HepG2 (cell line): ENCODE results near the gene NGDN. TPM values are rescaled to one million over a fixed set of nuclear protein-coding genes. Genes with fewer than 3 reads are reported as not detected.

ENCODE experiments used
- ATAC-seq: fragments of 200-7000 bp; cut with Tn5 transposase; 3 replicates; pipeline ENCODE4 v1.9.1; 2020; ENCODE audit warnings: mild to moderate bottlenecking, moderate library complexity
- BruUV-seq: library from RNA; stranded (reverse); fragments of 400-500 nt; replicated peaks from 2 replicates; lab custom pipeline; 2021; lab: Mats Ljungman, UMichigan
- CTCF ChIA-PET: fragments of 300-600 bp; formaldehyde crosslinking; extraction: SDS; loops from one replicate; lab custom pipeline; 2021; ENCODE audit warnings: low total read pairs, inconsistent platforms, low intra/inter-chr PET ratio; lab: Yijun Ruan, JAX
- POLR2A ChIA-PET: fragments of 350-600 bp; sonication (Branson Sonifier 250); formaldehyde crosslinking; loops from one replicate; lab custom pipeline; 2020; ENCODE audit warnings: antibody characterized with exemption, inconsistent platforms; lab: Yijun Ruan, JAX
- DNase-seq: peaks from one replicate; pipeline ENCODE4 v3.0.0-alpha.2; 2015; ENCODE audit warnings: low spot score
- FAIRE-seq: peaks from 3 replicates; lab custom pipeline; 2011; peaks lifted over from hg19 to GRCh38; lab: Jason Lieb, UNC
- H2AFZ ChIP-seq: one replicate; pipeline ENCODE4 v1.6.1; 2011; ENCODE audit warnings: low read length, inconsistent platforms
- H3K27ac ChIP-seq: fragments of 300-600 bp; 3 replicates; pipeline ENCODE4 v1.8.0; 2011; ENCODE audit warnings: mixed run types, mild to moderate bottlenecking, mixed read lengths, low read length, inconsistent platforms; ENCODE audit not compliant: insufficient read depth; ENCODE audit errors: extremely low read length
- H3K27me3 ChIP-seq, 2 experiments: fragments of 200-600 bp in 1 of 2; 2 replicates in 1 of 2; 3 replicates in 1 of 2; pipeline versions ENCODE4 v1.6.0 to v1.8.0; 2011; ENCODE audit warnings: low read length in 2 of 2, mild to moderate bottlenecking in 2 of 2, moderate library complexity in 2 of 2, inconsistent platforms in 1 of 2; ENCODE audit not compliant: insufficient read depth in 2 of 2, control insufficient read depth in 1 of 2
- H3K36me3 ChIP-seq, 2 experiments: fragments of 200-600 bp in 1 of 2; replicated peaks in 1 of 2; 2 replicates in 1 of 2; 3 replicates in 1 of 2; pipeline versions ENCODE4 v1.5.1 to v1.8.0; 2011; ENCODE audit warnings: low read length in 2 of 2, inconsistent platforms in 1 of 2; ENCODE audit not compliant: insufficient read depth in 2 of 2, control insufficient read depth in 1 of 2
- H3K4me1 ChIP-seq: 2 replicates; pipeline ENCODE4 v1.5.1; 2012; ENCODE audit warnings: low read length, inconsistent platforms; ENCODE audit not compliant: insufficient read depth
- H3K4me2 ChIP-seq: 2 replicates; pipeline ENCODE4 v1.6.0; 2011; ENCODE audit warnings: low read depth, low read length, inconsistent platforms
- H3K4me3 ChIP-seq, 3 experiments: fragments of 200-600 bp in 1 of 3; sonication (generic), shearing (Covaris generic) in 1 of 3; replicated peaks in 1 of 3; 2 replicates each; pipeline ENCODE4 v1.5.1; 2011 to 2016; ENCODE audit warnings: low read length in 3 of 3, inconsistent platforms in 2 of 3, low read depth in 2 of 3, mild to moderate bottlenecking in 2 of 3, control low read depth in 1 of 3, mixed read lengths in 1 of 3; ENCODE audit not compliant: insufficient read depth in 1 of 3
- H3K79me2 ChIP-seq: one replicate; pipeline ENCODE4 v1.6.1; 2011; ENCODE audit warnings: low read length, inconsistent platforms; ENCODE audit not compliant: insufficient read depth
- H3K9ac ChIP-seq: 2 replicates; pipeline ENCODE4 v1.6.0; 2011; ENCODE audit warnings: mild to moderate bottlenecking, low read depth, low read length, inconsistent platforms; ENCODE audit not compliant: insufficient read depth
- H3K9me3 ChIP-seq: 2 replicates; pipeline ENCODE4 v1.5.1; 2012; ENCODE audit warnings: mild to moderate bottlenecking, low read length
- H4K20me1 ChIP-seq: 2 replicates; pipeline ENCODE4 v1.6.0; 2011; ENCODE audit warnings: inconsistent platforms, mild to moderate bottlenecking, low read length, moderate library complexity; ENCODE audit not compliant: insufficient read depth
- CREB1 ChIP-seq, 2 experiments: fragments of 450-650 bp in 1 of 2; IDR thresholded peaks; 2 replicates each; pipeline ENCODE4 v1.6.1; 2016 to 2017; ENCODE audit warnings: control low read depth in 1 of 2, mild to moderate bottlenecking in 1 of 2, missing compliant biosample characterization in 1 of 2, missing genetic modification characterization in 1 of 2
- HOXA9 ChIP-seq: sonication (generic); formaldehyde crosslinking; IDR thresholded peaks from 2 replicates; pipeline ENCODE4 v1.8.1; 2022; ENCODE audit warnings: missing genetic modification reagents, mild to moderate bottlenecking, moderate library complexity, borderline replicate concordance
- KIAA2018 ChIP-seq: sonication (generic); formaldehyde crosslinking; IDR thresholded peaks from 2 replicates; pipeline ENCODE4 v1.5.0; 2020; ENCODE audit warnings: mild to moderate bottlenecking, missing genetic modification reagents, borderline replicate concordance
- THAP9 ChIP-seq: sonication (generic); formaldehyde crosslinking; IDR thresholded peaks from 2 replicates; pipeline ENCODE4; 2020; ENCODE audit warnings: missing genetic modification reagents, mild to moderate bottlenecking, borderline replicate concordance
- ZNF441 ChIP-seq: sonication (generic); formaldehyde crosslinking; IDR thresholded peaks from 2 replicates; pipeline ENCODE4 v1.7.0; 2021; ENCODE audit warnings: missing genetic modification reagents, borderline replicate concordance
- ZNF496 ChIP-seq: sonication (generic); formaldehyde crosslinking; IDR thresholded peaks from 2 replicates; pipeline ENCODE4 v1.8.1; 2023; ENCODE audit warnings: mild to moderate bottlenecking, moderate library complexity, missing genetic modification reagents; ENCODE audit not compliant: insufficient replicate concordance
- ZNF530 ChIP-seq: sonication (generic); formaldehyde crosslinking; IDR thresholded peaks from 2 replicates; pipeline ENCODE4 v1.5.0; 2020; ENCODE audit warnings: low read depth, mild to moderate bottlenecking, missing genetic modification reagents
- ZNF788 ChIP-seq: sonication (generic); formaldehyde crosslinking; IDR thresholded peaks from 2 replicates; pipeline ENCODE4 v1.5.0; 2020; ENCODE audit warnings: mild to moderate bottlenecking, missing genetic modification reagents, borderline replicate concordance
- ZUFSP ChIP-seq: sonication (generic); formaldehyde crosslinking; IDR thresholded peaks from 2 replicates; pipeline ENCODE4 v1.9.0; 2021; ENCODE audit warnings: missing genetic modification reagents, mild to moderate bottlenecking, borderline replicate concordance
- WGBS: methylation state at CpG from one replicate; pipeline ENCODE4 v1.1.6; 2017; ENCODE audit warnings: low lambda C conversion rate; 5-methylcytosine and 5-hydroxymethylcytosine counted together
- in situ Hi-C: cut with HindIII; loops from 2 replicates; pipeline ENCODE4 v1.10.0; 2017; ENCODE audit warnings: low pct_unique_long_range_greater_than_20kb; ENCODE audit not compliant: extremely low pct_ligation_motif_present
- intact Hi-C: fragments of 100-400 bp; cut with micrococcal nuclease; formaldehyde crosslinking; loops from one replicate; pipeline ENCODE4 v1.10.0; 2022; ENCODE audit not compliant: unreplicated experiment
- polyA plus RNA-seq, 8 experiments: library from polyadenylated mRNA; depleted of rRNA in 3 of 8; stranded (reverse) in 7 of 8; unstranded in 1 of 8; fragments of >200 nt; fragmentation: Illumina TruSeq in 4 of 8; extraction: Trizol in 4 of 8; gene quantifications; 2 replicates each; pipeline versions ENCODE4 v1.2.1 to v1.2.3, GENCODE V29; 2011 to 2016; ENCODE audit warnings: low read depth in 4 of 8, missing spikeins in 1 of 8, mixed read lengths in 1 of 8; ENCODE audit not compliant: insufficient read depth in 1 of 8
- total RNA-seq, 5 experiments: library from RNA; depleted of rRNA; stranded (reverse); fragments of >200 nt; fragmentation: Illumina TruSeq; extraction: Trizol; gene quantifications; 2 replicates each; pipeline ENCODE4 v1.2.3, GENCODE V29; 2016; ENCODE audit warnings: low read depth in 1 of 5

The NGDN gene
- total and polyA plus RNA-seq, 2 of the 13 experiments (the other 11 are each of a cell fraction or from before 2014, with no cell fraction given): 154 to 216 TPM

- WGBS: 19% methylated on average over 13 of the region's 13 CpGs
- Histone ChIP-seq H3K4me1 (no peaks in the 10 kb centered on the region), H3K27me3 (peaks cover 6 to 45% of the 10 kb centered on the region in 2 experiments), H3K4me3 (no peak overlapping the region), H3K36me3 (no peaks in the 10 kb centered on the region), H3K27ac (no peak overlapping the region), H2AFZ (no peak overlapping the region), H3K79me2 (no peaks in the 10 kb centered on the region), H3K9ac (no peak overlapping the region), H3K9me3 (no peaks in the 10 kb centered on the region), H3K4me2 (no peak overlapping the region), H4K20me1 (no peaks in the 10 kb centered on the region)
- FAIRE-seq (peak; percentile 12), DNase-seq (no peak), ATAC-seq (no peak)
- BruUV-seq: no TSS peak
- POLR2A ChIA-PET: no interaction called here
- in situ Hi-C loops: no loop called here
- CTCF ChIA-PET: no interaction called here
- intact Hi-C loops: no loop called here
- no peak for TF ChIP-seq ZNF530 (CRISPR knock-in tag)
- no peak for TF ChIP-seq ZNF496 (CRISPR knock-in tag)
- TF ChIP-seq KIAA2018 (CRISPR knock-in tag): no peak
- no peak for TF ChIP-seq HOXA9 (CRISPR knock-in tag)
- TF ChIP-seq CREB1 (IDR thresholded peaks at IDR 0.05): 0 out of 2 replicates have a peak, but pooled peaks have one; percentile 9
- no peak for TF ChIP-seq CREB1 (CRISPR knock-in tag; IDR thresholded peaks at IDR 0.05)
- TF ChIP-seq ZNF441 (CRISPR knock-in tag): no peak
- TF ChIP-seq THAP9: no peak
- TF ChIP-seq ZNF788 (CRISPR knock-in tag): 0 out of 2 replicates have a peak, but pooled peaks have one; percentile 26
- no peak for TF ChIP-seq ZUFSP (CRISPR knock-in tag)
These were observed 40.6 kb upstream of the NGDN start for GRCh38 chr14:23428686-23429495.
